Spleen (tissue), 7 donors: Measurements from ENCODE around the gene ETHE1.

Experiments used
- CTCF ChIP-seq, 11 experiments: fragments of 200-600 bp in 7 of 11; fragments of 450-650 bp in 4 of 11; sonication (generic) in 4 of 11; IDR thresholded peaks in 8 of 11; conservative IDR thresholded peaks in 3 of 11; 1 replicate in 7 of 11; 2 replicates in 4 of 11; pipeline versions ENCODE4 v1.4.0 to v1.8.0; 2016 to 2021; ENCODE audit warnings: antibody characterized with exemption in 11 of 11, inconsistent platforms in 4 of 11, mild to moderate bottlenecking in 1 of 11
- POLR2A ChIP-seq, 3 donors: fragments of 450-650 bp; IDR thresholded peaks; one replicate each; pipeline ENCODE4 v1.5.1; 2017; ENCODE audit warnings: antibody characterized with exemption in 3 of 3, mild to moderate bottlenecking in 1 of 3
- donor health status: DM: no; HTN: no; CAD: no; lungs with moderate emphysema.
- donor health status: DM: no; HTN: no; CAD: no.
- donor health status: DM: no; HTN: no; CAD: no.

- no peak for TF ChIP-seq CTCF (IDR thresholded peaks at IDR 0.05 in 8 of 11, conservative IDR thresholded peaks at IDR 0.05 in 3 of 11)
- TF ChIP-seq POLR2A (IDR thresholded peaks at IDR 0.05), result no peak
These were observed 65.7 kb downstream of the ETHE1 start for GRCh38 chr19:43461303-43461702.
